Kidney glomerular epithelial cell (primary cell): ENCODE data around the gene KRTAP5-3.
"Not testable (repeated sequence)": the region's sequence is repeated elsewhere in the genome, so short reads cannot be mapped to it uniquely, and the experiment has no call there.

ENCODE experiments used
- DNase-seq: peaks from one replicate; lab custom pipeline; 2025; lab: John Stamatoyannopoulos, UW

KRTAP5-3 gene, protein sequence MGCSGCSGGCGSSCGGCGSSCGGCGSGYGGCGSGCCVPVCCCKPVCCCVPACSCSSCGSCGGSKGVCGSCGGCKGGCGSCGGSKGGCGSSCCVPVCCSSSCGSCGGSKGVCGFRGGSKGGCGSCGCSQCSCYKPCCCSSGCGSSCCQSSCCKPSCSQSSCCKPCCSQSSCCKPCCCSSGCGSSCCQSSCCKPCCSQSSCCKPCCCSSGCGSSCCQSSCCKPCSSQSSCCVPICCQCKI

DNA sequence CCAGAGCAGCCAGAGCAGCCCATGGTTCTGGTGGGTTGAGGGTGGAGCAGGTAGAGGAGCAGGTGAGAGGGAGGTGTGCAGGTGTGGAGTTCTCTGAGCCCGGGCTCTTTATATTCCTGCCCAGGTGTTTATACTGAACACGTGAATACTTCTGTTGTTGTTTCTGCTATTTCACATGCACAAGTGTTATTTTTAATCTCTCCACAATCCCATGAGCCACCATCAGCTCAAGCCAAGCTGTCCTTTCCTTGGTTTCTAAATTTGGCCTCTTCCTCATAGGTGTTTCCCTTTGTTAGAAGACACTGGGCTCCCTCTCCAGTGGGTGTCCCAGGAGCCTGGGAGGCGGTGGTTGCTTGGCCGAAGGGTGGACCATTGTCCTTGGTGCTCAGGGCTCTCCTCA lies at the start of gene KRTAP5-3:
KRTAP5-3 (minus strand) TSS at position 101 of the 400 bp plus-strand sequence; CDS start at position 23, 78 bp downstream.
- no peak for DNase-seq

DNA sequence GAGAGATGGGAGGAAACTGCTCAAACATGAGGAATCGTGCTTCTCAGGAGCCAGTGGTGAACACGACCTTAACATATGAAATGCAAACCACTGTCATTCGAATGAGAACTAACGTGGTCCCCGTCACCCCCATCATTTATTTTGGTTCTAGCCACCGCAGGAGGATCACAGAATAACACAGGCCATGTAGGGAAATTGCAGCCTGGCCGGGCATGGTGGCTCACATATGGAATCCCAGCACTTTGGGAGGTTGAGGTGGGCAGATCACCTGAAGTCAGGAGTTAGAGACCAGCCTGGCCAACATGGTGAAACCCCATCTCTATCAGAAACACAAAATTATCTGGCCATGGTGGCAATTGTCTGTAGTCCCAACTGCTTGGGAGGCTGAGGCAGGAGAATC lies 48.4 kb upstream of the KRTAP5-3 start:
- DNase-seq = no peak

DNA sequence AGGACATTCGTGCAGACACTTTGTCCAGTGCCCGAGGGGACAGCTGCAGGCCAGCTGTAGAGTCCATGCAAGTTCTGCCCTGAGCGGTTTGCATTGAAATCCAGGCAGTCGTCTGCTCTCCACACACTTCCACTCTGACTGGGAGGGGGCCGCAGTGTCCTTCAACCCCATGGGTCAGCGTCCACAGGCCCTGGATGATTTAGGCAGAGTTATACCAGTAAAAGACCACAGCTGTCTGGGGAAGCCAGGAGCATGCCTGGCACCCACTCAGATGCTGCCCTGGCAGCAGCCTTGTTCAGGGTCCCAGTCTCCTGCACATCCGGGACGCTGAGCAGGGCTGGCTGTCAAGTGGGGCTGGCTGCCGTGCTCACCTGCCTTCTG lies 47.8 kb upstream of the KRTAP5-3 start:
- no peak for DNase-seq

DNA sequence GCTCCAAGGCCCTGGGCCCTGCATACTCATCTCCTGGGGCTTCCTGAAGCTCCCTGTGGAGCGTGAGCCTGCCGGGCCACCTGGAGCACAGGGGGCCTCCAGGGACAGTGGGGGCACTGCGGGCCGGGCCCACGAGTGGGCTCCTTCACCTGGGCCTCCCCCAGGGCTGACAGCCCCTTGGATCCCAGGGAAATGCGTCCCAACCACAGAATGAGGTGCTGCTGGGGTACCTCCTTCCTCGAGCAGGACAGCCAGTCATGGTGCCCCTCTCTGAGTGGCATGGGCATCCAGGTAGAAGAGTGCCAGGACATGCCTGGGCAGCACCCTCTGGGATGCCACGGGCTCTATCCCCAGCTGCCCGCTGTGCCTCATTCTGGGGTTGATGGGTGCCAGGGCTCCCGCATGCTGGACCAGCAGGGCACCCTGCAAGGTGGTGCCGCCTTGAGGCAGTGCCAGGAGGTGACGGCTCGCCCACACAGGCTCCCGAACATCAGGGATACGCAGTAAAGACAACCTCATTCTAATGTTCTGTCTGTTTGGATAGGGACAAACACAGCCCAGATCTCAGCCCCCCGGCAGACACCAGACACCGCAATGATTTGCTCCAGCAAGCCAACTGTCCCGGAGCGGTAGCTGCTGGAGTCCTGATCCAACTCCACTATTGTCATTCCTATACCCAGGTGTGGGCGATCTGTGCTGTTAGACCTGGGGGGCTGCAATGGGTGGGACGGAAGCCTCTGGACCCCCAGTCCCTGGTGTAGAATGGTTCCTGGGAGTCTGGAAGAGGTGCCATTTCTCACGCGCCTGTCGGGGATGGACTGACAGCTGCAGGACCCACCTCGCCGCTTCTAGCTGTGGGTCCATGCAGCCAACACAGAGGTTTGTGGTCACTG lies 47.2 kb upstream of the KRTAP5-3 start:
- no peak for DNase-seq

DNA sequence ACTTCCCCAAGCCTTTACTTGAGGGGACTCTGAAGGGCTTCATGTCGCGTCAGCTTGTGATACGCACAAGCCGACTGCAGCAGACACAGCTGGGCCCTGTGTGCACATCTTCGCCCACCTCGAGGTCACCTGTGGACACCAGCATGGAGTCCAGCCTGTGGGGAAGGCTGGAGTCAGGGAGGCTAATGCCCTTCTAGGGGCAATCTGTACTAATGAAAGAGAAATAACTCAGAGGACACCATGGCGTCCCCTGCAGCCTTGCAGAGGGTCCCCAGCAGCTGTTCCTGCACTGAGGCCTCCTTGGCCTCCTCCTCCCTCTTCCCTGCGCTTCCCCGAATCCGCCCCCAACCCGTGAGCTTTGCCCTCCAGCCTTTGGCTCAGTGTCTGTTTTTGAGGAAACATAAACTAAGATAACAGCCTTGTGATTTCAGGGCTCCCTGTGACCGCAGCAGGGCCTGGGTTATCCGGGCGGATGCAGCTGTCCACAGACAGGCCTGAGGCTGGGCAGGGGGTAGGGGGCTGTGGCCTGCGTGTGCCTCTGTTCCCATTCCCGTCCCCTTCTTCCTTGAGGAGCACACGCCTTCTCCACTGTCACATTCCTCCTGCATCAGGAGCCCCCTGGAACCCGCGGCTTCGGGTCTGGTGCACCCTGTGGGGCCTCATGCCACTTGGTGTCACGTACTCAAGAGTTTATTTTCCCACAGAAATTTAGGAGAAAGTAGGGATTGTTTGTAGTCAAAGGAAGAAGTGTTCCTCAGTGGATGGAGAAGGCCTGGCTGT lies 46.3 kb upstream of the KRTAP5-3 start:
- no peak for DNase-seq

DNA sequence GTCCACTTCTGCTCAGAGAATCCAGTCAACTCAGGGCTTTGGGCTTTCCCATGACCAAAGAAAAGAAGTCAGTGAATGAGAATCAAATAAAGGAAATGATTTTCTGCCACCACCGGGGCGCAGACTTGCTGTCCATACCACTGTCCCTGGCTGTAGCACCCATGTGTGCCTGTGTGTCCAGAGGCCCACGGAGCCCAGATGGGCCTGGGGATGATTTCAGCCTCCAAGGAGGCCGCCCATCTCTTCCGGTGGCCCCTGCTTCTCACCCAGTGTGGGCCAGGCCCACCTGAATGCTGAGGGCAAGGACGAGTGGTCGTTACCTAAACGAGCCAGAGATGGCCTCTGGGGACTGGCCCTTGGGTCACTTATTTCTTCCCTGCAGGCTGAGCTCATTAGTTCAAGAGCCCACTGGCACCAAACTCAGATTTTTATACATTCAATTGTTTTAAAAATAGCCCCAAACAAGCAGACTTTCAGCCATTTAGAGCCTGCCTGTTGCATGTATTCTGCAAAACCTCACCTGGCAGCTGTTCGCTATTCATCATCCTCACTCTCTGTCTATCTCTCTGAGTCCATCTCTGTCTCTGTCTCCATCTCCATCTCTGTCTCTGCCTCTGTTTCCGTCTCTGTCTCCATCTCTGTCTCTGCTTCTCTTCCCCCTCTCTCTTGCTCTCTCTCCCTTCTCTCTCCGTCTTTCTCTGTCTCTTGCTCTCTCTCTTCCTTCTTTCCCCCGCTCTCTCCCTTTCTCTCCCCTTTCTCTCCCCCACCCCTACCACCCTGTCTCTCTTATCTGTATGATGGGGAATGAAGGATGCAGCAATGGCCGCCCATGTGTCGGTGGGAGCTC lies 45.5 kb upstream of the KRTAP5-3 start:
- DNase-seq = no peak

DNA sequence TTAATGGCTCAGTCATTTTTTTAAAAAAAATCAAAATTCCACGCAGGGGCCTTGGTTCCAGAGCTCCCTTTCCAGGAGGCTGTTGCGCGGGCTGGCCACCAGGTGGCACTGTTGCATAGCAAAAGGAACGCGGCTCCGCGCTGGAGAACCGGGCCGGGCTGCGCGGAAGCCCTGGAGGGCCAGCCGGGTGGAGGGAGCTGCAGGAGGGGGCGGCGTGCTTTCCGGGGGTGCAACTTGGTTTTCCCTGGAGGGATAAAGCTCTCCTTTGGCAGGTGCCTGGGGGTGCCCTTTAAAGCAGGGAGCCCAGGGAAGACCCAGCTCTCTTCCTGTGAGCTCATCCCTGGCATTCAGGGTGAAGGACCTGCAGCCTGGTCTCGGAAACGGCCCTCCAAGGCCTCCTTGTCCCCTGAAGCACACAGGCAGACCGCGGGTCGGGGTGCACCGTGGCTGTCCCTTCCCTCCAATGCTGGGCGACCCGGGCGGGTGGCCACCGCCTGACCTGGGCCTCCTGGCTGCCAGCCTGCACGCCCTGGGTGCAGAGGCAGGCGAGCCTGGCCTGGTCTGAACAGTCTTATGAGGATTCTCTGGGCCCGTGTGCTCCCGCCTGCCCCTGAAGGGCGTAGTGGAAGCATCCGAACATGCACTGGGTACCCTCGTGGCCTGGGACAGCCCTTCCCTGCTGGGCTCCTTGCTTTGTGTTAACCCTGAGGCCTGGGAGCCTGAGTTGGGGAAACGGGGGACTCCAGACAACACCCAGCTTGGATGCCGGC lies 44.7 kb upstream of the KRTAP5-3 start:
- DNase-seq = peak; percentile 28

- no peak for DNase-seq
Observed at GRCh38 chr11:1652442-1652770, 44.1 kb upstream of the KRTAP5-3 start.

DNA sequence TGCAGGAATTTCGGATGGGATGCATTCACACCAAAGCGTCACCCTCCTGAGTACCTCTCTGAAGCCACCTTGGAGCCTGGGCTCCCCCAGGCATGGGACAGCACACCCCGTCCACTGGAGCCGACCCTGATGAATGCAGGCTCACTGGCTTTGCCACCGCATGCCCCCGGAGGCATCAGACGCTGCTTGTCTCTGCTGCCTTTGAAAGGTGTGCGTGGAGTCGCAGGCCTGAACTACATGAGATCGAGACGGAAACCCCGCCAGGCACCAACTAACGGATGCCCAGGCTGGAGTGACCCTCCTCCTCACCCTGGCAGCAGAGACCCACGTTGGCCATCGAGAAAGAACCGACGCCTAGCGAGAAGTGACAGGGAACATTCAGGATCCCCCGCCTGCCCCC lies 43.8 kb upstream of the KRTAP5-3 start:
- no peak for DNase-seq

DNA sequence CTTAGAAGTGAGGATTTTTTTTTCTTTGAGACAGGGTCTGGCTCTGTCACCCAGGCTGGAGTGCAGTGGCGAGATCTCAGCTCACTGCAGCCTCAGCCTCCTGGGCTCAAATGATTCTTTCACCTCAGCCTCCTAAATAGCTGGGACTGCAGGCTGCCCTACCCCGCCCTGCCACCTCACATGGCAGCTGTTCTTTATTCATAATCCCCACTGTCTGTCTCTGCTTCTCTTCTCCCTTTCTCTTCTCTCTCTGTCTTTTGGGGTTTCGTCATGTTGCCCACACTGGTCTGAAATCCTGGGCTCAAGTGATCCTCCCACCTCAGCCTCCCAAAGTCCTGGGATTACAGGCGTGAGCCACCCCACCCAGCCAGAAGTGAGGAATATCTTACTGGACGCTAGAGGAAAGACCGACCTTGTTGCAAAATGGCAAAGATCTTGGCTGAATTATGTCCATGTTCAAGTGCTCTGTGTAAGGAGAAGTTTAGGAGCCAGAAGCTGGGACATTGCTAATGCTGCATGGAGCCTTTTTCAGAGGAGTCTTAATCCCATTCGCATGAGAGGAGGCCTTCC lies 43.2 kb upstream of the KRTAP5-3 start:
- no peak for DNase-seq

DNA sequence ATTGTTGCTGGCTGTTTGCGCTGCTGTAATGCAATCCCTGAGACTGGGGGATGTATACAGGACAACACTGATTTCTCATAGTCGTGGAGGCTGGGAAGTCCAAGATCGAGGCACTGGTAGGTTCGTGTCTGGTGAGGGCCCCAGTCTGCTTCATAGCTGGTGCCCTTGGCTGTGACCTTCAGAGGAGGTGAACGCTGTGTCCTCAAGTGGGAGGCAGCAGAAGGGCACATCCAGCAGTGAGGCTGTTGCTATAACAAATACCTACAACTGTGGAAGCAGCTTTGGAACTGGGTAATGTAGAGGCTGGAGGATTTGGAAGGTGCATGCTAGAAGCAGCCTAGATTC lies 42.6 kb upstream of the KRTAP5-3 start:
- no peak for DNase-seq

DNA sequence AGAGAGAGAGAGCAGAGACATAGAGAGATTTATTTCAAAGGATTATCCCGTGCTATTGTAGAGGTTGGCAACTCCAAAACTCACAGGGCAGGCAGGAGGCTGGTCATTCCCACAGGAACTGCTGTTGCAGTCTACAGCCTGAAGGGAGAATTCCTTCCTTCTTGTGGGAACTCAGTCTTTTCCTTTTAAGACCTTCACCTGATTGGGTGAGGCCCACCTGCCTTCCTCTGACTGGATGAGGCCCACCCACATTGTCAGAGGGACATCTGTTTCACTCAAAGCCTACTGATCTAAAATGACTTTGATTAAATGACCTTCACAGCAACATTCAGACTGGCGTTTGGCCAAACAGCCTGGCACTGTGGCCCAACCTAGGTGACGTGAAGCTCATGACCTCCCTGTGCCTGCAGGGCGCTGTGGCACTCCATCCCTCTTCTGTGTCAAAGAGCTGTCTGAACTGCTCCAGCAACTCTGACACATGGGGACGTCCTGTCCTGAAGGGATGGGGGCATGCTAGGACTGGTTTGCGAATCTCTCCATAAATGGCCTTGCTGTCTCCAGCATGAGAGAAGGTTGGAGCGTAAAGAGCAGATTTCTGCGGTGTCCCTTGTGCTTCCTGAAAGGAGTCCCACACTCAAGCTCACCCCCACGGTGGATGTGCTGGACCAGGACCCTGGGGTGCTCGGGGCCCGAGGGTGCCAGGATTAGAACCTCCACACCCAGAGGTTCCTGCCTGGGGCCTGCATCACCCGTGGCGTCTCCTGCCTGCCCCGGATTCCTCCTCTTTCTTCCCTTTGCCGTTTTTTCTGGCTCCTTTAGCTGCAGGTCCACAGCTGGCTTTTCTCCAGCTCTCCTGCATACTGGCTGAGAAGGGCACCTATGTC lies 42.0 kb upstream of the KRTAP5-3 start:
- DNase-seq = no peak

DNA sequence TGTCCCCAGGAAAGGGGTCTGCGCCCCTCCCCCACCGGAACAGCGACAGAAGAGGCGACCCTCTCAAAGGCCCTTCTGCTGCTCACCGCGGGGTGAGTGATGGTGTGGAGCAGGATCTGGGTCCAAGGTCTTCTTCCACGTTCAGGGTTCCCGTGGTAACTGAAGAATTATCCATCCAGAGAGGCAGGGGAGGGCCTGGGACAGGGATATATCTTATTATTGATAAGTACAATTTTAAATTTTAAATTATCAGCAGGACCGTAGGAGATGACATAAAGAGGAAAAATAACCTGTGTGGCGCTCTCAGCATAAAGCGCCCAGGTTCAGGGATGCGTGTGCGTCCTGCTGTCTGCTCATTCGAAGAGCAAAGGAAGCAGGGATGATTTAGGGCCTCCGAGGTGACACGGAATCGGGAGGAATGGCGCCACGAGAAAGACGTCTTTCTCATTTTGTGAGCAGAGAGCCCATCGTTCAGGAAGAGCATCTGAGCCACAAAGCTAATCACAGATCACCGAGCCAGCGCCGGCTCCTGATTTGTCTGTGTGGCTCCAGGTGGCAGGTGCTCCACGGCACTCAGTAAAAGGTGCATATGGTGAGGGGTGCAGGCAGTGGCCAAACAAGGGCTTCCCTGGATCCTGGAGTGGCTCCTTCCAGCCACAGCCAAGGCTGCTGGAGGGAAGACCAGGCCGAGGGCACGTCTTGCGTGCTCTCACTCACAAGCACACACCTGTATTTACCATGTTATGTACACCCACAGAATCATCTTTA lies 40.6 kb upstream of the KRTAP5-3 start:
- no peak for DNase-seq

DNA sequence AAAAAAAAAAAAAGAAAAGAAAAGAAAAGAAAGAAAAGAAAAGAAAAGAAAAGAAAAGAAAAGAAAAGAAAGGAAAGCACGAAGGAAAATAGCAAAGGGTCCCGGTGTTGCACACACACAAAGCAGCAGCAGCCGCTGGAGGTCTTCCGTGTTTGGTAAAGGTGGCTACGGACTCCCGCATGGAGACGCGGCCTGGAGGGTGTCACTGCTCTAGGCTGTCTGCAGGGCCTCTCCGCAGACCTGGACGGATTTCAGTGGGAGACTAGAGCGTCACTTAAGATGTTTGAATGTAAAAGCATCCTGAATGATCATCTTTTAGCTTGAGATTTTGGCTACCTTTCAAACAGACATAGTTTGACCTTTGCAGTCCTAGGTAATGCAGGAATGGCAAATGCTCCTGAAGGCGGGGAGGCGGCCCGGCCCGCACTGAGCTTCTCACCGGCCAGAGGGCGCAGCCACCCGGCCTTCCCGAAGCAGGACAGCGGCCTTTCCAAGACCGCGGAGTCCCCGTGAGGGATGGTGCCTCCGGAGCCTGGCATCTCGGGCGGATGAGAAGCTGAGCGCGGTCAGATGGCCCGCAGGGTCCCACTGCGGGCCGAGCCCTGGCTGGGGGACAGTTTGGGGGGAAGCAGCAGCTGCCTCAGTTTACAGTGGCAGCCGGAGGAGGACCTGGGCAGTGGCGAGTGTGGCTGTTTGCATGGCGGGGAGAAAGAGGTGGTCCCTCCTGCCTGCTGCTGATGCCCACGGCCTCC lies 39.8 kb upstream of the KRTAP5-3 start:
- no peak for DNase-seq

GRCh38 chr11:1646540-1646939 lies 38.3 kb upstream of the KRTAP5-3 start:
- DNase-seq = not testable (repeated sequence)

- DNase-seq = no peak
Observed at GRCh38 chr11:1645357-1645821, 37.1 kb upstream of the KRTAP5-3 start.

DNA sequence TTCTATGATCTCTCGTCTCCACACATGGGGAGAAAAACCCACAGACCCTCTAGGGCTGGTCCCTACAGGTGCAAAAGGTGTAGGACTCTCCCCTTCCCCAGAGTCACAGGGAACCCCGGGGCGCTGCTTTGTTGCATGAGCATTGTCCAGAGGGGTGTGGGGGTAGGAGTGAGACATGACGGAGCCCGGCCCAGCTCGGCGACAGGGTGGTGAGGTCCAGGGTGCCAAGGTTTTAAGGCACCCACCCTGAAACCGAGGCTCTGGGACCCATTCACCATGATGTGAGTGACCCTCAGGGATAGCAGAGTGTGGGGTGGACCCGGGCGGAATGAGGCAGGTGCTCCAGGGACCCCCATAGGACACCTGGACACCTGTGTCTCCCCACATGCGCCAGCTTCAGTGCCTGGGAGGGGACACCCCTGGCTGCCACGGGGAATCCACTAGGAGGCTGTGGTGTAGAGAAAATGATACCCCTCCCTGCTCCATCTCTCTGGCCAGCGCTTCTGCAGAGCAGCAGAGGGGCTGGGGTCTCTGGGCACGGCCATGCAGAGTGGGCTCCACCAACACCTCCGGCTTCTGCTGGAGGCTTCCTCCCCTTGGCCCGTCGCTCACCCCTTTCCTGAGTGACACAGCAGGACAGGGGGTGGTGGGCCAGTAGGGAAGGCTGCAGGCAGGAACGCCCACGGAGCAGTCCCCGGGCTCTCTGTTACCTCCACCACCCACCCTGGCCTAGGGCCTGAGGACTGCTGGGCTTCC lies 36.5 kb upstream of the KRTAP5-3 start:
- DNase-seq = no peak
